Naive thymus-derived CD4-positive, alpha-beta T cell (primary cell): ENCODE measurements around the gene FAM111A. TPM values are rescaled to one million over a fixed set of nuclear protein-coding genes. Genes with fewer than 3 reads are reported as not detected.
A peak's percentile ranks its signal among the peaks of the same experiment; 100 is the strongest.

Source experiments
- ATAC-seq: fragments of 150-1000 bp; cut with Tn5 transposase; 2 replicates; pipeline ENCODE4 v1.10.0; 2021; ENCODE audit warnings: mild to moderate bottlenecking, moderate library complexity
- CTCF ChIA-PET: fragments of 350-600 bp; sonication (Branson Sonifier 250); formaldehyde crosslinking; loops from one replicate; lab custom pipeline; 2021; ENCODE audit warnings: antibody characterized with exemption; lab: Charles Lee
- POLR2A ChIA-PET: fragments of 350-600 bp; sonication (Branson Sonifier 250); formaldehyde crosslinking; loops from one replicate; lab custom pipeline; 2021; ENCODE audit warnings: antibody characterized with exemption, inconsistent platforms; lab: Charles Lee
- DNase-seq, 9 donors: peaks; one replicate each; pipeline versions ENCODE4 v3.0.0 to v3.0.0-alpha.2; 2020 to 2022; ENCODE audit warnings: mixed read lengths in 1 of 9
- H3K27ac ChIP-seq: one replicate; pipeline ENCODE4 v1.7.0; 2013; ENCODE audit warnings: mild to moderate bottlenecking, low read depth, low read length, moderate library complexity
- H3K27me3 ChIP-seq, 2 donors: one replicate each; pipeline ENCODE4 v1.7.0; 2013; ENCODE audit warnings: low read length in 2 of 2, mild to moderate bottlenecking in 2 of 2, moderate library complexity in 2 of 2; ENCODE audit not compliant: control insufficient read depth in 2 of 2, insufficient read depth in 2 of 2
- H3K36me3 ChIP-seq, 3 experiments: 1 replicate in 2 of 3; 2 replicates in 1 of 3; pipeline ENCODE4 v1.7.0; 2013; ENCODE audit warnings: low read length in 3 of 3, mild to moderate bottlenecking in 3 of 3, moderate library complexity in 1 of 3; ENCODE audit not compliant: insufficient read depth in 3 of 3, control insufficient read depth in 2 of 3
- H3K4me1 ChIP-seq, 2 donors: one replicate each; pipeline ENCODE4 v1.7.0; 2013; ENCODE audit warnings: low read length in 2 of 2, mild to moderate bottlenecking in 2 of 2, moderate library complexity in 1 of 2; ENCODE audit not compliant: control insufficient read depth in 2 of 2, insufficient read depth in 2 of 2
- H3K4me3 ChIP-seq: 2 replicates; pipeline ENCODE4 v1.7.0; 2013; ENCODE audit warnings: mild to moderate bottlenecking, low read length
- H3K9me3 ChIP-seq, 3 experiments: 1 replicate in 2 of 3; 2 replicates in 1 of 3; pipeline ENCODE4 v1.7.0; 2013; ENCODE audit warnings: low read length in 3 of 3; ENCODE audit not compliant: control insufficient read depth in 2 of 3
- H3K27ac Mint-ChIP-seq, 9 donors: one replicate each; pipeline ENCODE4 v1.8.0; 2020 to 2022; ENCODE audit warnings: mixed read lengths in 9 of 9, mild to moderate bottlenecking in 8 of 9, moderate library complexity in 5 of 9, inconsistent platforms in 2 of 9
- H3K27me3 Mint-ChIP-seq, 5 donors: one replicate each; pipeline ENCODE4 v1.8.0; 2021 to 2022; ENCODE audit warnings: mixed read lengths in 5 of 5, mild to moderate bottlenecking in 1 of 5
- H3K36me3 Mint-ChIP-seq, 5 donors: one replicate each; pipeline ENCODE4 v1.8.0; 2020 to 2022; ENCODE audit warnings: mixed read lengths in 5 of 5, mild to moderate bottlenecking in 3 of 5, inconsistent platforms in 1 of 5
- H3K4me1 Mint-ChIP-seq, 7 donors: one replicate each; pipeline ENCODE4 v1.8.0; 2020 to 2022; ENCODE audit warnings: mixed read lengths in 7 of 7, mild to moderate bottlenecking in 3 of 7, inconsistent platforms in 1 of 7
- H3K4me3 Mint-ChIP-seq, 10 donors: one replicate each; pipeline ENCODE4 v1.8.0; 2020 to 2022; ENCODE audit warnings: mild to moderate bottlenecking in 10 of 10, mixed read lengths in 10 of 10, moderate library complexity in 6 of 10, inconsistent platforms in 2 of 10
- H3K9me3 Mint-ChIP-seq, 11 donors: one replicate each; pipeline ENCODE4 v1.8.0; 2020 to 2022; ENCODE audit warnings: mixed read lengths in 11 of 11, mild to moderate bottlenecking in 4 of 11, inconsistent platforms in 1 of 11, moderate library complexity in 1 of 11
- intact Hi-C, 2 donors: fragments of 100-400 bp; cut with micrococcal nuclease; formaldehyde crosslinking; loops; one replicate each; pipeline ENCODE4 v1.15.1; 2023
- polyA plus RNA-seq, 2 donors: library from polyadenylated mRNA; unstranded; fragments of 300-500 nt; fragmentation: Illumina TruSeq; gene quantifications; one replicate each; pipeline ENCODE4 v1.2.3, GENCODE V29; 2021
- total RNA-seq, 6 experiments: library from RNA in 5 of 6; stranded (reverse) in 5 of 6; gene quantifications; 1 replicate in 5 of 6; 2 replicates in 1 of 6; pipeline ENCODE4 v1.2.3 and lab custom pipeline; 2021 to 2026

FAM111A gene
- total and polyA plus RNA-seq, 7 experiments from 2014 or later: 23.0 to 138 (median 77.9) TPM

DNA sequence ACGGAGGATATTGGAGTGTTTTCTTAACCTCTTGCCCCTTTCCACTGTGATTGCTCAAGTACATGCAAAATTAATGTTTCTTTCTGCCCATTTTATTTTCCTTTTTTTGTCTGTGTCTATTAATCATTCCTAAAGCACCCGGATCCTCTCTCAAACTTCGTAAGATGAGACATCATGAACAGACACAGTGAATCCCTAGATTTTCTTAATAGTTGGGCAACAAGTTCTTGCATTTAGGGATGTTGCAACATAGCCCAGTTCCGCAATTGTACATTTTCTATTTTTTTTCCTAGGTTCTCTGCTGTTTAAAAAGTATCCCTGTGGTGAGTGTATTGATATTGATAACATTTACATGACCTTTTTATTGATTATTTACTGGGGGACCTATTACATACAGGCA lies 2.9 kb downstream of the FAM111A start:
- H3K27ac Mint-ChIP-seq: peak overlapping the region in 7 of 9 donors; percentile 61 to 99 (median 96)
- peaks cover 0 to 22% (median 12%) of the 10 kb centered on the region in 5 donors for H3K36me3 Mint-ChIP-seq
- ChIA-PET POLR2A (no interaction called here), CTCF (interaction anchor here (1.1 to 2.0 kb wide), 2 partner anchors 9 to 12 kb away, joined by 4 to 15 read pairs; no protein-coding TSS in a partner anchor)
- intact Hi-C loops: loop anchor here (10.0 kb wide), 4 partner anchors 609 to 1821 kb away; partner anchors contain the start of genes MRPL16 (in 1 of the 2), STX3 (in 1 of the 2), TNKS1BP1 (in 1 of the 2) and UBE2L6 (in 1 of the 2)
- Histone ChIP-seq H3K27me3 (no peaks in the 10 kb centered on the region), H3K4me1 (peaks cover 19 to 24% of the 10 kb centered on the region in 2 donors), H3K4me3 (no peak overlapping the region), H3K9me3 (no peaks in the 10 kb centered on the region), H3K36me3 (peaks cover 0 to 11% (median 4%) of the 10 kb centered on the region in 3 experiments), H3K27ac (no peak overlapping the region)
- peak overlapping the region in 9 of 10 donors; percentile 24 to 100 (median 97) for H3K4me3 Mint-ChIP-seq
- no peak for DNase-seq
- no peak for ATAC-seq
- peaks cover 46 to 82% (median 54%) of the 10 kb centered on the region in 7 donors for H3K4me1 Mint-ChIP-seq
- H3K27me3 Mint-ChIP-seq: no peaks in the 10 kb centered on the region
- no peaks in the 10 kb centered on the region for H3K9me3 Mint-ChIP-seq

DNA sequence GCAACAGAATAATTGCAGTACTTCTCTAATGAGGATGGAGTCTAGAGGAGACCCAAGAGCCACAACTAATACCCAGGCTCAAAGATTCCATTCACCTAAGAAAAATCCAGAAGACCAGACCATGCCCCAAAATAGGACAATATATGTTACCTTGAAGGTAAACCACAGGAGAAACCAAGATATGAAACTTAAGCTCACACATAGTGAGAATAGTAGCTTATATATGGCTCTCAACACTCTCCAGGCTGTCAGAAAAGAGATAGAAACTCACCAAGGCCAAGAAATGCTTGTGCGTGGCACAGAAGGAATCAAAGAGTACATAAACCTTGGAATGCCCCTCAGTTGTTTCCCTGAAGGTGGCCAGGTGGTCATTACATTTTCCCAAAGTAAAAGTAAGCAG lies 9.1 kb downstream of the FAM111A start:
- Histone ChIP-seq H3K4me3 (no peak overlapping the region), H3K9me3 (no peaks in the 10 kb centered on the region), H3K4me1 (no peaks in the 10 kb centered on the region), H3K27ac (no peak overlapping the region), H3K36me3 (peaks cover 0 to 8% (median 4%) of the 10 kb centered on the region in 3 experiments), H3K27me3 (no peaks in the 10 kb centered on the region)
- Mint-ChIP-seq H3K27ac (peak overlapping the region in 7 of 9 donors; percentile 7 to 76 (median 63)), H3K4me3 (peak overlapping the region in 1 of 10 donors; percentile 72), H3K9me3 (no peaks in the 10 kb centered on the region), H3K27me3 (no peaks in the 10 kb centered on the region), H3K36me3 (peaks cover 0 to 43% (median 20%) of the 10 kb centered on the region in 5 donors), H3K4me1 (peaks cover 5 to 62% (median 21%) of the 10 kb centered on the region in 7 donors)
- intact Hi-C loops: loop anchor here (1.0 to 10.0 kb wide), 2 partner anchors 7 to 367 kb away; no protein-coding TSS in a partner anchor
- no peak for ATAC-seq
- ChIA-PET CTCF (interaction anchor here (0.6 to 1.5 kb wide), 4 partner anchors 9 to 100 kb away, joined by 3 to 4 read pairs (median 4); no protein-coding TSS in a partner anchor), POLR2A (interaction anchor here (1.2 kb wide), 1 partner anchor 9 kb away, joined by 4 read pairs; the partner anchor contains the start of gene FAM111A)
- no peak for DNase-seq

DNA sequence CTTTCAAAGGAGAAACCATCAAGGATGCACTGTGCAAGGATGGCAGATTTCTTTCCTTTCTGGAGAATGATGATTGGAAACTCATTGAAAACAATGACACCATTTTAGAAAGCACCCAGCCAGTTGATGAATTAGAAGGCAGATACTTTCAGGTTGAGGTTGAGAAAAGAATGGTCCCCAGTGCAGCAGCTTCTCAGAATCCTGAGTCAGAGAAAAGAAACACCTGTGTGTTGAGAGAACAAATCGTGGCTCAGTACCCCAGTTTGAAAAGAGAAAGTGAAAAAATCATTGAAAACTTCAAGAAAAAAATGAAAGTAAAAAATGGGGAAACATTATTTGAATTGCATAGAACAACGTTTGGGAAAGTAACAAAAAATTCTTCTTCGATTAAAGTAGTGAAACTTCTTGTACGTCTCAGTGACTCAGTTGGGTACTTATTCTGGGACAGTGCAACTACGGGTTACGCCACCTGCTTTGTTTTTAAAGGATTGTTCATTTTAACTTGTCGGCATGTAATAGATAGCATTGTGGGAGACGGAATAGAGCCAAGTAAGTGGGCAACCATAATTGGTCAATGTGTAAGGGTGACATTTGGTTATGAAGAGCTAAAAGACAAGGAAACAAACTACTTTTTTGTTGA lies 9.8 kb downstream of the FAM111A start:
- no peak for ATAC-seq
- no peaks in the 10 kb centered on the region for H3K9me3 Mint-ChIP-seq
- no peaks in the 10 kb centered on the region for H3K27me3 Mint-ChIP-seq
- peaks cover 0 to 39% (median 20%) of the 10 kb centered on the region in 5 donors for H3K36me3 Mint-ChIP-seq
- Histone ChIP-seq H3K27ac (no peak overlapping the region), H3K4me3 (no peak overlapping the region), H3K9me3 (no peaks in the 10 kb centered on the region), H3K36me3 (peaks cover 0 to 8% (median 4%) of the 10 kb centered on the region in 3 experiments), H3K27me3 (no peaks in the 10 kb centered on the region), H3K4me1 (no peaks in the 10 kb centered on the region)
- intact Hi-C loops: loop anchor here (1.0 to 10.0 kb wide), 2 partner anchors 8 to 368 kb away; no protein-coding TSS in a partner anchor
- H3K27ac Mint-ChIP-seq: peak overlapping the region; percentile 7 to 65 (median 33)
- peaks cover 5 to 56% (median 19%) of the 10 kb centered on the region in 7 donors for H3K4me1 Mint-ChIP-seq
- ChIA-PET POLR2A (no interaction called here), CTCF (interaction anchor here (0.6 to 1.5 kb wide), 4 partner anchors 10 to 100 kb away, joined by 3 to 4 read pairs (median 4); no protein-coding TSS in a partner anchor)
- peak overlapping the region in 4 of 10 donors; percentile 48 to 72 (median 52) for H3K4me3 Mint-ChIP-seq
- no peak for DNase-seq

DNA sequence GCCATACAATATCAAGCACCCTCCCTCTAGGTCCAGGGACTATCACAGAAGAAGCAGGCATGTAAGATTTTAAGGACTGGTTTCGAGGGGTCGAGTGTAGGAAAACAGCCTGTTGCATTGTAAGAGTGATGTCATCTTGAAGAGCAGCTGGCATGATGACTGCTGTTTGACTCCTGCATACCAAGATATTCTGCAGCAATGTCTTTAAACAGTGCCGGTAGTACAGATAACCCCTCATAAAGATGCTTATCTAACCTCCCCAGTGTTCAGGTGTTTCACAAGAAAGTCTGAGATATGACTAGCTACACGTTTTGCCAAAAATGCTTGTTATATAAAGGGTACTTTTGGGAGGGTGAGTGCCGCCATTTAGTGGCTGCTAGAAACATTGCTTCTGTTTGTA lies 12.0 kb downstream of the FAM111A start:
- POLR2A ChIA-PET: interaction anchor here (0.6 kb wide), 1 partner anchor 12 kb away, joined by 4 read pairs; no protein-coding TSS in a partner anchor
- intact Hi-C loops: loop anchor here in 1 of 2 donors (10.0 kb wide), 1 partner anchor 370 kb away; no protein-coding TSS in a partner anchor

DNA sequence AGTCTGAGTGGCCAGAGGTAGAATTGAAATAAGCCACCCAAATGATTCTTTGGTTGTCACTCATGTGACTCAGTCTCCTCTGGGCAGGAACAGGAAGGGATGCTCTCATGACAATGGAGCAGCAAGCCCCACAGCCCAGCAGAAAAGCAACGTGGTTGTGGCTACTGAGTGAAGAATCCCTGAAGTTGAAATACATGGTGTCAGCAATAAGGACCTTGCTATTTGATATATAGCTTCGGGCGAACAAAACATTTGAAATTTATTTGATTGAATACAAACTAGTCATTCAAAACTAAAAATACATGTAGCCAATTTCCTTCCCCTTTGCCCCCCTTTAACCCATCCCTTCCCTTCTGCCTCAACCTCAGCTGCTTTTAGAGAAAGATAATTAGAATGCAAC lies 14.8 kb downstream of the FAM111A start:
- Mint-ChIP-seq H3K27me3 (peaks cover 5 to 8% (median 8%) of the 10 kb centered on the region in 5 donors), H3K9me3 (no peaks in the 10 kb centered on the region), H3K4me1 (peaks cover 5 to 26% (median 10%) of the 10 kb centered on the region in 7 donors), H3K36me3 (peaks cover 0 to 18% (median 0%) of the 10 kb centered on the region in 5 donors), H3K27ac (peak overlapping the region in 1 of 9 donors; percentile 43), H3K4me3 (peak overlapping the region in 1 of 10 donors; percentile 4)
- Histone ChIP-seq H3K4me3 (no peak overlapping the region), H3K9me3 (no peaks in the 10 kb centered on the region), H3K27me3 (no peaks in the 10 kb centered on the region), H3K27ac (no peak overlapping the region), H3K4me1 (no peaks in the 10 kb centered on the region), H3K36me3 (no peaks in the 10 kb centered on the region)
- intact Hi-C loops: loop anchor here in 1 of 2 donors (10.0 kb wide), 1 partner anchor 373 kb away; no protein-coding TSS in a partner anchor
- CTCF ChIA-PET: interaction anchor here (0.8 to 3.6 kb wide), 13 partner anchors 10 to 1663 kb away, joined by 3 to 31 read pairs (median 14); partner anchors contain the start of genes DTX4 and FAM111A
- POLR2A ChIA-PET: interaction anchor here (1.4 to 1.7 kb wide), 3 partner anchors 13 to 15 kb away, joined by 3 to 10 read pairs (median 8); partner anchors contain the start of gene FAM111A
- ATAC-seq: no peak
- no peak for DNase-seq

More for the DNA sequence above, 12.0 kb downstream of the FAM111A start:
- H3K9me3 Mint-ChIP-seq: no peaks in the 10 kb centered on the region
- H3K4me3 ChIP-seq: no peak overlapping the region
- ATAC-seq: no peak
- H3K4me3 Mint-ChIP-seq: no peak overlapping the region
- H3K4me1 Mint-ChIP-seq: peaks cover 10 to 47% (median 17%) of the 10 kb centered on the region in 7 donors
- no peak overlapping the region for H3K27ac ChIP-seq
- no peaks in the 10 kb centered on the region for H3K27me3 Mint-ChIP-seq
- H3K27ac Mint-ChIP-seq: peak overlapping the region in 2 of 9 donors; percentile 5 to 84
- H3K36me3 ChIP-seq: no peaks in the 10 kb centered on the region
- DNase-seq: no peak
- CTCF ChIA-PET: interaction anchor here (0.6 kb wide), 1 partner anchor 140 kb away, joined by 3 read pairs; no protein-coding TSS in a partner anchor
- peaks cover 0 to 29% (median 8%) of the 10 kb centered on the region in 5 donors for H3K36me3 Mint-ChIP-seq
- H3K27me3 ChIP-seq: no peaks in the 10 kb centered on the region
- H3K4me1 ChIP-seq: no peaks in the 10 kb centered on the region
- no peaks in the 10 kb centered on the region for H3K9me3 ChIP-seq
